ENCODE results near the gene DNA2. TPM values are rescaled to one million over a fixed set of nuclear protein-coding genes. Genes with fewer than 3 reads are reported as not detected.

The DNA2 gene
- total RNA-seq, 1 donor from 2014 or later, result 4.6 TPM

DNA sequence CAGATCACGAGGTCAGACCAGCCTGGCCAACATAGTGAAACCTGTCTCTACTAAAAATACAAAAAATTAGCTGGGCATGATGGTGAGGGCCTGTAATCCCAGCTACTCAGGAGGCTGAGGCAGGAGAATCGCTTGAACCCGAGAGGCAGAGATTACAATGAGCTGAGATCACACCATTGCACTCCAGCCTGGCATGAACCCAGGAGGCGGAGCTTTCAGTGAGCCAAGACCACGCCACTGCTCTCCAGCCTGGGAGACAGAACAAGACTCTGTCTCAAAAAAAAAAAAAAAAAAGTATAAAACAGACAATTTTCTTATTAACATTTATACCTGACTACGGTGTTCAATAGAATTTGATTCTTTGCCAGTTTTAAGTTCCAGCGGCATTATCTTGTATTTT is 22.1 kb downstream of the DNA2 start:
- peak; percentile 62 for DNase-seq (ENCODE audit: low spot score)

- peak; percentile 30 for DNase-seq (ENCODE audit: low spot score)
These were observed 25.6 kb downstream of the DNA2 start for GRCh38 chr10:68446179-68446578.

- no peak for DNase-seq (ENCODE audit: low spot score)
These were observed 28.8 kb downstream of the DNA2 start for GRCh38 chr10:68442971-68443370.

GRCh38 chr10:68440898-68441297 is 30.9 kb downstream of the DNA2 start:
- DNase-seq (ENCODE audit: low spot score), result no peak

GRCh38 chr10:68435803-68436202 is 36.0 kb downstream of the DNA2 start:
- no peak for DNase-seq (ENCODE audit: low spot score)

DNA sequence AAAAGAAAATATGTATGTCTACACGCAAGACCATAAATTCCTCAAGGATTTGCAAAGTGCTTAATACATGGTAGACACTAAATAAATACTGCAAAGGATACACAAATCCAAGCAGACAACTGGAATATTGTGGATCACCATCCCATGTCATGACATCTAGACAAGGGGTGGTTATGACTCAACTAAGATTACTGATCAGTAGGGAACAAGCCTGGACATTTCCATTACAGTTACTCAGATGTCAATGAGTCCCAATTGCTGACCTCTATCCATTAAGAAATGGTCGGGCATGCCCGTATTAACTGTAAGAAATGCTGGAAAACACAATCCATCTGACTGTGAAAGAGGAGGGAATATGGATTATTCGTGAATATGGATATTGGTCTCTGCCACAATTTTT is 37.1 kb downstream of the DNA2 start:
- no peak for DNase-seq (ENCODE audit: low spot score)

GRCh38 chr10:68428396-68429104 is 43.2 kb downstream of the DNA2 start:
- DNase-seq (ENCODE audit: low spot score), result no peak

- DNase-seq (ENCODE audit: low spot score), result no peak
These were observed 47.2 kb downstream of the DNA2 start for GRCh38 chr10:68424454-68425014.

GRCh38 chr10:68423522-68423921 is 48.3 kb downstream of the DNA2 start:
- DNase-seq (ENCODE audit: low spot score), result no peak

DNA sequence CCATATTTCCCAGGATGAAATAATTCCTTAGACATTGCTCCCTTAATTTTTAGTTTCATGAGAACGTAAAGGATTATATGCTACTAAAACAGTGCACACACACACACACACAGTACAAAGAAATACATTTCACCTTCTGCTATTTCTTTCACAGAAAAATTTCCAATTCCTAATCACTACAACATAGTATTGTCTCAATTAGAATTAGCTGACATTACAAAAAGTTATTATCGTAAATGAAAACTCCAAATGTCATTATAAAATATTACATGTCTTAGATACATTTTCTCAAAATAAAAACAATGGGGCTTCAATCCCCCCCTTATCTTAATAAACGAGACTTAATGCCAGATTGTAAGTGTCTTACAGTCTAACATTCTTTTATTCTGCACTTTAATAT is 52.4 kb downstream of the DNA2 start:
- no peak for DNase-seq (ENCODE audit: low spot score)

GRCh38 chr10:68408898-68409518 is 62.8 kb downstream of the DNA2 start:
- no peak for DNase-seq (ENCODE audit: low spot score)

- DNase-seq (ENCODE audit: low spot score), result peak; percentile 64
These were observed 64.8 kb downstream of the DNA2 start, which contains the start of gene RUFY2 for GRCh38 chr10:68406815-68407548. TSS of gene RUFY2 (minus strand) at chr10:68407277. CDS start at chr10:68407189, 88 bp downstream.

- DNase-seq (ENCODE audit: low spot score), result peak; percentile 26
These were observed 65.5 kb downstream of the DNA2 start for GRCh38 chr10:68406111-68406814.

DNA sequence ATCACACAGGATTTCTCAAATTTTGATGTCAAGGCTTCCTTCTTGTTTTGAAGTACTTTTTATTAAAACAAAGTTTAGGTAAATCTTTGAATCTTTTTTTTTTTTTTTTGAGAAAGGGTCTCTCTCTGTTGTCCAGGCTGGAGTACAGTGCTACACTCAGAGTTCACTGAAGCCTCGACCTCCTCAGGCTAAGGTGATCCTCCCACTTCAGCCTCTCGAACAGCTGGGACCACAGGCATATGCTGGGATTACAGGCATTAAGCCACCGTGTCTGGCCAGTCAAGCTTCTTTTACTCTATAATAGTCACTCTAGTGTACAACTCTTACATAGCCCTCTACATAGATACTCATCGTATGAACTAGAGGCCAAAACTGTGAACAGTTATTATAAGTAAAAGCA is 68.1 kb downstream of the DNA2 start:
- no peak for DNase-seq (ENCODE audit: low spot score)

DNA sequence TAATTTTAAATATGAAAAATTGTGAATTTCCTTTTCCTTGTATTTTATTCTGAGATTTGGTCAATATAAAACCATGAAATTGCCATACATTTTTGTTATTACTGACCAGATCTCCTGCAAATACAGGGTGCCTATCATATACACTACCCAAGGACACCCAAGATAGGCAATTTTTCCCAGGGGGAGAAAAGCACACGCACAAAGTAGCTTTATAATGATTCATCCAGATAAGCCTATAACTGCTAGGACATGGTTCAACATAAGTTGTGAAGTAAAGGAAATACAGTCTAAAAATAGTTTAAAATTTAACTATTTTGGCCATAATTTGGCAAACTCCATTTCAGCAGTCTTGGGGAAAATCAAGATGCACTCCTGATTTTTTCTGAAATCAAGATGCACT is 69.5 kb downstream of the DNA2 start:
- DNase-seq (ENCODE audit: low spot score), result no peak

- DNase-seq (ENCODE audit: low spot score), result no peak
These were observed 74.8 kb downstream of the DNA2 start for GRCh38 chr10:68397005-68397404.

- DNase-seq (ENCODE audit: low spot score), result no peak
These were observed 86.0 kb downstream of the DNA2 start for GRCh38 chr10:68385740-68386139.

- DNase-seq (ENCODE audit: low spot score), result no peak
These were observed 100.2 kb downstream of the DNA2 start for GRCh38 chr10:68371604-68372003.

- no peak for DNase-seq (ENCODE audit: low spot score)
These were observed 104.7 kb downstream of the DNA2 start for GRCh38 chr10:68367121-68367520.

GRCh38 chr10:68366600-68366999 is 105.2 kb downstream of the DNA2 start:
- DNase-seq (ENCODE audit: low spot score), result no peak

DNA sequence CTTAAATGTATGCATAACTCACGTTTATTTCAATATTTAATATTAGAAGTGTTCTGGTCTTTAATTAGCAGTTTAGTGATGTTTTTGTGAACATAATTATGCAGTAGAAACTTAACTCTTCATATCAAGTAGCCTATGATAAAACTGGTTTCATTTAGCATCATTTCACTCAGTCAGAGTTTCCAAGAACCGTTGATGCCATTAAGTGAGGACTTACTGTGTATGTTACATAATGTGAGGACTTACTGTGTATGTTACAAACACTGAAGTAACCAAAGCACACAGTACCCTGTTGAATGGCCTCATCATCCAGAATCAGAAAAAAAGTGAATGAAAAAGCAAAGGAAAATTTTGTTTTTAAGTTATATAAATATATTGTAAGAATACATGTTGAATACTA is 106.2 kb downstream of the DNA2 start:
- no peak for DNase-seq (ENCODE audit: low spot score)
